Heart left ventricle (tissue), 13 donors: ENCODE measurements around the gene SRGAP3.

ENCODE experiments used
- POLR2A ChIP-seq, 2 donors: fragments of 450-650 bp; IDR thresholded peaks; one replicate each; pipeline ENCODE4 v1.6.1; 2017; ENCODE audit warnings: antibody characterized with exemption in 2 of 2, mild to moderate bottlenecking in 2 of 2, moderate library complexity in 2 of 2
- TF ChIP-seq, protein P1 (sequence below), 12 donors: fragments of 200-600 bp; sonication (generic) in 4 of 12; IDR thresholded peaks; one replicate each; pipeline versions ENCODE4 v1.5.0 to v1.8.0; 2018 to 2022; ENCODE audit warnings: antibody characterized with exemption in 12 of 12, mild to moderate bottlenecking in 5 of 12
- donor health status: ischemic (EF 13 %, LVEDD 7.1; RV severe dilation, severe dysfunction).
- donor health status: DM: no; HTN: yes; CAD: no.
- donor health status: DM: no; HTN: no; CAD: no.
- donor health status: ischemic (EF 25% LVEDD 6.9; RV normal size, moderate dysfunction).
- donor health status: ischemic (EF 25% LVEDD 5.7; RV mildly dilated, moderate dysfunction).
- donor health status: ischemic (EF 35%, LVEDD 5.7; RV mildly dilated, moderate dysfunction).
- donor health status: nonischemic (EF 11% LVEDD 7.7; RV severe dilation, severe dysfunction).
- donor health status: DM: yes; HTN: yes; CAD: no.
- donor health status: PGD.
- donor health status: ischemic (EF 29% LVEDD 5.4; RV normal size, mild dysfunction).
- donor health status: nonischemic (EF 23%, LVEDD 6.1; RV moderate dilation, normal function).

DNA sequence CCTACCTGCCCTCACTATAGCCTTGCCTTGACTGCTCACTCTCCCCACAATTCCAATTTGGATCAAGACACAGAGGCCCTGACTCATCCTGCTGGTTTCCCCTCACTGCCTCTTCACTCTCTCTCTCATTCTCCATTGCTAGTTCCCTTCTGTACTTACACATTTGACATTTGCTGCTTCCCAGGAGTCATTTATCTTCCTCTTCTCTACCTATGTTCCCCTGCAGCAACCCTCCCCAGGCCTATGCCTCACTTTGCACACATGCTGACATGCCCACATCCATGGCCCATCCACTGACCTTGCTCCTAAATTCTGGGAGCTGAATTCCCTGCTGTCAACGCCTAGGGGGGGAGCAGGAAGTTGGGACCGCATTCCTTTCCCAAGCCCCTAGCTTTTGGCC, 82.2 kb downstream of the SRGAP3 start:
- TF ChIP-seq POLR2A (IDR thresholded peaks at IDR 0.05), result no peak
- TF ChIP-seq, protein P1, sequence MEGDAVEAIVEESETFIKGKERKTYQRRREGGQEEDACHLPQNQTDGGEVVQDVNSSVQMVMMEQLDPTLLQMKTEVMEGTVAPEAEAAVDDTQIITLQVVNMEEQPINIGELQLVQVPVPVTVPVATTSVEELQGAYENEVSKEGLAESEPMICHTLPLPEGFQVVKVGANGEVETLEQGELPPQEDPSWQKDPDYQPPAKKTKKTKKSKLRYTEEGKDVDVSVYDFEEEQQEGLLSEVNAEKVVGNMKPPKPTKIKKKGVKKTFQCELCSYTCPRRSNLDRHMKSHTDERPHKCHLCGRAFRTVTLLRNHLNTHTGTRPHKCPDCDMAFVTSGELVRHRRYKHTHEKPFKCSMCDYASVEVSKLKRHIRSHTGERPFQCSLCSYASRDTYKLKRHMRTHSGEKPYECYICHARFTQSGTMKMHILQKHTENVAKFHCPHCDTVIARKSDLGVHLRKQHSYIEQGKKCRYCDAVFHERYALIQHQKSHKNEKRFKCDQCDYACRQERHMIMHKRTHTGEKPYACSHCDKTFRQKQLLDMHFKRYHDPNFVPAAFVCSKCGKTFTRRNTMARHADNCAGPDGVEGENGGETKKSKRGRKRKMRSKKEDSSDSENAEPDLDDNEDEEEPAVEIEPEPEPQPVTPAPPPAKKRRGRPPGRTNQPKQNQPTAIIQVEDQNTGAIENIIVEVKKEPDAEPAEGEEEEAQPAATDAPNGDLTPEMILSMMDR (IDR thresholded peaks at IDR 0.05), result no peak
